Upper lobe of left lung (tissue), 4 donors: Measurements from ENCODE around the gene LOXL4.

Experiments used
- CTCF ChIP-seq, 6 experiments: fragments of 450-650 bp in 4 of 6; fragments of 200-600 bp in 2 of 6; sonication (generic) in 2 of 6; IDR thresholded peaks; one replicate each; pipeline ENCODE4 v1.5.1; 2016 to 2019; ENCODE audit warnings: antibody characterized with exemption in 6 of 6
- EP300 ChIP-seq, 4 donors: sonication (generic); formaldehyde crosslinking; IDR thresholded peaks; one replicate each; pipeline ENCODE4 v1.5.1; 2017; ENCODE audit warnings: antibody characterized with exemption in 4 of 4, control low read depth in 2 of 4
- POLR2A ChIP-seq, 4 donors: fragments of 450-650 bp; IDR thresholded peaks; one replicate each; pipeline ENCODE4 v1.5.1; 2016 to 2017; ENCODE audit warnings: antibody characterized with exemption in 4 of 4, mild to moderate bottlenecking in 2 of 4

GRCh38 chr10:98213740-98214139, 54.3 kb downstream of the LOXL4 start:
- TF ChIP-seq CTCF (IDR thresholded peaks at IDR 0.05) (no peak), EP300 (IDR thresholded peaks at IDR 0.05) (no peak), POLR2A (IDR thresholded peaks at IDR 0.05) (no peak)
